Omental fat pad (tissue), 4 donors: ENCODE data around the gene MOB3B. TPM values are rescaled to one million over a fixed set of nuclear protein-coding genes. Genes with fewer than 3 reads are reported as not detected.

Experiments used
- ATAC-seq: fragments of 150-250 bp; one replicate; pipeline ENCODE4 v1.9.1; 2016; ENCODE audit warnings: mild to moderate bottlenecking, moderate library complexity; ENCODE audit not compliant: low FRiP score
- DNase-seq: peaks from one replicate; pipeline ENCODE4 v3.0.0-alpha.2; 2019; ENCODE audit warnings: low spot score
- CTCF ChIP-seq, 3 donors: fragments of 450-650 bp; IDR thresholded peaks; one replicate each; pipeline ENCODE4 v1.5.1; 2016 to 2017; ENCODE audit warnings: antibody characterized with exemption in 3 of 3, mild to moderate bottlenecking in 3 of 3, moderate library complexity in 2 of 3
- total RNA-seq, 4 donors: library from RNA; depleted of rRNA; stranded (reverse); fragments of >200 nt; gene quantifications; one replicate each; pipeline ENCODE4 v1.1.0, GENCODE V29; 2016

MOB3B gene
- total RNA-seq, 4 donors from 2014 or later, result 7.9 to 11.5 (median 9.4) TPM

DNA sequence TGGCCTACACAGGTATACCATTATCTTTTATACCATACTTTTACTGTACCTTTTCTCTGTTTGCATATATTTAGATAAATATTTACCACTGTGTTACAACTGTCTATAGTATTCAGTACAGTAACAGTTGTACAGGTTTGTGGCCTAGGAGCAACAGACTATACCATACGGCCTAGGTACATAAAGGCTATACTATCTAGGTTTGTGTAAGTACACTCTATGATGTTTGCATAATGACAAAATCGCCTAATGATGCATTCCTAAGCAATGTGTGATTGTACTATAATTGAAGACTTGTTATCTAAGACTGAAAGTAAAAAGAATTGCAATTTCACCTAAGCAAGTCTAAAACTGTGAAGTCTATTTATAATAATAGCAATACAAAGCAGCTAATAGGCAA is 39.8 kb upstream of the MOB3B start:
- no peak for DNase-seq
- TF ChIP-seq CTCF (IDR thresholded peaks at IDR 0.05), result no peak
- no peak for ATAC-seq

DNA sequence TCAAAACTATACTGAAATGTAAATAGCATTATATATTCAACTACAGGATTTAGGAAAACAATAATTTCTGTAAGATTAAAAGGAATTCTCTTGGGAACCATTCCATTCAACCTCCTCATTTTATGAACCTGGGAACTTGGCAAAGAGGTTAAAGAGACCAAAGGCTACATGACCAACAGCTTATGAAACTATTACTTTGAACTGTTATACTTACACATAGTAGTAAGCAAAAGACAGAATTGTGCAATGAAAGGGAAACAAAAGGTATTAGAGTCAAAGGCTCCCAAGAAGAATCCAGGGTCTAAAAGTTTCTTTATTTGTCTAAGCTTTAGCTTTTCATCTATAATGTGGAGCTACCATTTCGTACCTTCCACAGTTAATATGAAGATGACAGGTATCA is 36.5 kb upstream of the MOB3B start:
- no peak for TF ChIP-seq CTCF (IDR thresholded peaks at IDR 0.05)
- no peak for DNase-seq
- ATAC-seq, result no peak

GRCh38 chr9:27565696-27566095 is 36.1 kb upstream of the MOB3B start:
- TF ChIP-seq CTCF (IDR thresholded peaks at IDR 0.05), result no peak
- DNase-seq (no peak), ATAC-seq (no peak)

- DNase-seq (no peak), ATAC-seq (no peak)
- TF ChIP-seq CTCF (IDR thresholded peaks at IDR 0.05), result no peak
Measured at GRCh38 chr9:27564670-27565069, 35.1 kb upstream of the MOB3B start.

DNA sequence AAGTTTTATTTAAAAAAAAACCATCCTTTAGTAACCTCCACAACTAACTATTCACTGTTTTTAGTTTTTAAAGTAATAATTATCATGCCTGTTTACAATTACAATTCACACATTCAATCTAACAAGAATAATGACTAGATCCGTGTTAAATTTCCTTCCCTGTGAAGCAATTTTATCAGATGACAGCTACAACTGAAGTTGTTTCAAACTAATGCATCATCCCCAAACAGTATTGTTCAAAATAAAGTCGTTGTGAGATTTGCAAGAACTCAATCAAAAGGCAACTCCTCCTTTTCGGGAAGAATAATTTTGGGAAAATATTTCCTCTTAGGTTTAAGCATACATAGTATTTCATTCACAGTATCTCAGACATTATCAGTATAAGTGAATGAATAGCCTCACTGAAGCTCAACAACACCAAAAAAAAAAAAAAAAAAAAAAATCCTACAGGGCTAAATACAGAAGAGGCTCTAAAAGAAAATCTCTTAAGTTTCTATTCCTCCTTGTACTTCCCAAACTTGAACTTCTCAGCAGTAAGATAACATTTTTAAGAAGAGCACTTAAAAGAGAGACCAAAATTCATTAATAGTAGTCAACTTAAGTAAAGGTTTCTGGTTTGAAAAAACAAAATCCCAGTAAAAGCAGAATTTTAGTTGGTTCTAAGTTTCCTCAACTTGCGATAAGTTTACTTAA is 34.3 kb upstream of the MOB3B start:
- DNase-seq (no peak), ATAC-seq (no peak)
- no peak for TF ChIP-seq CTCF (IDR thresholded peaks at IDR 0.05)

- TF ChIP-seq CTCF (IDR thresholded peaks at IDR 0.05), result no peak
- ATAC-seq, result no peak
- no peak for DNase-seq
Measured at GRCh38 chr9:27561685-27562084, 32.1 kb upstream of the MOB3B start.

GRCh38 chr9:27560457-27560856 is 30.8 kb upstream of the MOB3B start:
- ATAC-seq, result no peak
- DNase-seq, result no peak
- no peak for TF ChIP-seq CTCF (IDR thresholded peaks at IDR 0.05)
